HG03460 (cell line): ENCODE results near the gene IQCF5.
"Not testable (repeated sequence)": the region's sequence is repeated elsewhere in the genome, so short reads cannot be mapped to it uniquely, and the experiment has no call there.

Experiments used
- ATAC-seq: cut with Tn5 transposase; IDR thresholded peaks from one replicate; pipeline ENCODE4 v1.9.1; 2021; ENCODE audit not compliant: unreplicated experiment

IQCF5 gene

DNA sequence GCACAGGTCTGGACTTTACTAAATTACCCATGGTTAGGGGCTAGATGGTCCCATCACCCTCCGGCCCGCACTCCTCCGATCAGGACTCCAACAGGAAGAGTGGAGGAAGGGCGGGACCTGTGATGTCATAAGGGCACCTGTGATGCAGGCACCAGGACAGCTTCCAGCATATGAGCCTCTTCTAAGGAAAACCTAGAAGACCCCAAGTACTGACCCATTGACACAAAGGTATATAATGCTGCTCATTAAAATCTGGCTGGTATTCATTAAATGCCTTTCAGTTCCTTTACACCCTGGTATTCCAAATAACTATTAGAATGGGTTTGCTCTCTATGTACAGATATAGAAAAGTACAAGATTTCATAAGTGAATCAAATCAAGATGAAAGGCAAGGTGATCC, at the start of gene IQCF5:
TSS of gene IQCF5 (minus strand) at position 101 of the 400 bp plus-strand sequence. CDS start at position 31, 70 bp downstream.
- ATAC-seq: no peak

GRCh38 chr3:51921081-51921578, 45.7 kb upstream of the IQCF5 start:
- ATAC-seq: no peak

GRCh38 chr3:51916418-51916817, 41.0 kb upstream of the IQCF5 start:
- ATAC-seq: no peak

DNA sequence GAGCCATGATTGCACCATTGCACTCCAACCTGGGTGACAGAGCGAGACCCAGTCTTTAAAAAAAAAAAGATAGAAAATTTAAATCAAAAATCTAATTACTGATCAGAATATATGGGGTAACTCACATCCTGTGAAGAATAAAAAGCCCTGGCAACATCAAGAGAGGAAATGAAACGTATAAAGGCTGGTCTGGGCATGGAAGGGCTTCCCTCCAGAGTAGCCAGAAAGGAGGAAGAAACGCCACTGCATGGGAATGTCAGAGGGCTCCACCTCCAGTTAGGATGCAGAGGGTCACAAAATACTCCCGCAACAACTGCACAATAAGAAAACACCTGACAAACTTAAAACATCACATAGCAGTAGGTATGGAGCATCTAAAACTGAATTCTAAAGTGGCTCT, 32.6 kb upstream of the IQCF5 start:
- ATAC-seq: no peak

DNA sequence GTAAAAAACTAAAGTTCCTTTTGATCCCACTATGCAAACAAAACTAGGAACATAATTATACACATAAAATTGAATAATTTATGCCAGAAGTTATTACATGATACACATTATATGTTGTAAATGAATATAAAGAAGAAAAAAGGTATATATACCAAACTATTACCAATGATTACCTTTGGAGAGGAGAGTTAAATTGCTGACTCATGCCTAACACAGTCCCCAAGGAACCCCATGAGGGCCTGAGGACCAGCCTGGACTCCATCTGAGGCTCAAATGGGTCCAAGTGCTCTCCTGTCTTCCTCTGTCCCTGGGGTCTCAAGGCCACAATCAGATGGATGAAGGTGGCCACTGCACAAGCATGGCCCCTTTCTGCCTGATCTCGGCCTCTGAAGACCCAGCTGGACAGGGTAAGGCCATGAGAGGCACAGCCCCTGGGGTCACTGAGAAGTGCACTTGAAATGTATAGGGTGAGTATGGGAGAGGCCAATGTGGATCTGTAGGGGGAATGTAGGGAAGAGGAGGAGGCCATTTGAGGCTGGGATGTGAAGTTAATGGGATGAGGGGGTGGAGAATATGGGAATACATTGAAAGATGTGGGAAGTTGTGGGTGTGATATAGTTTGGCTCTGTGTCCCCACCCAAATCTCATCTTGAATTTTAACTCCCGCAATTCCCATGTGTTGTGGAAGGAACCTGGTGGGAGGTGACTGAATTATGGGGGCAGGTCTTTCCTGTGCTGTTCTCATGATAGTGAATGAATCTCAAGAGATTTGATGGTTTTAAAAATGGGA, 28.8 kb upstream of the IQCF5 start:
- no peak for ATAC-seq

- ATAC-seq: not testable (repeated sequence)
Observed at GRCh38 chr3:51902361-51902760, 27.0 kb upstream of the IQCF5 start.

DNA sequence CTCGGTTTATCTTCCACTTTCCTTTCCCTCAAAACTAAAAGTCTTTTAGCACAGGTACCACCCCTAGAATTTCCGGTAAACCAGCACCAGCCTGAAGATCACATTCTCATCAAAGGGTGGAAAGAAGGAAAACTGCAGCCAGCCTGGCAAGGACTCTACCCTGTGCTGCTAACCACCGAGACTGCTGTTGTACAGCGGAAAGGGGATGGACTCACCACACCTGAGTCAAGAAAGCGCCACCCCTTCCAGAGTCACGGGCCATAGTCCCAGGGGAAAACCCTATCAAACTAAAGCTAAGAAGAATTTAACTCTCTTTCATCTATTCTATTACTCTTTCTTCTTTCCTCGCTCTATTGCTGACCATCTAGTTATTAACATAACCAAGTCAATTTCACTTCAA, 24.6 kb upstream of the IQCF5 start:
- not testable (repeated sequence) for ATAC-seq

- no peak for ATAC-seq
Observed at GRCh38 chr3:51897391-51897790, 22.0 kb upstream of the IQCF5 start.

DNA sequence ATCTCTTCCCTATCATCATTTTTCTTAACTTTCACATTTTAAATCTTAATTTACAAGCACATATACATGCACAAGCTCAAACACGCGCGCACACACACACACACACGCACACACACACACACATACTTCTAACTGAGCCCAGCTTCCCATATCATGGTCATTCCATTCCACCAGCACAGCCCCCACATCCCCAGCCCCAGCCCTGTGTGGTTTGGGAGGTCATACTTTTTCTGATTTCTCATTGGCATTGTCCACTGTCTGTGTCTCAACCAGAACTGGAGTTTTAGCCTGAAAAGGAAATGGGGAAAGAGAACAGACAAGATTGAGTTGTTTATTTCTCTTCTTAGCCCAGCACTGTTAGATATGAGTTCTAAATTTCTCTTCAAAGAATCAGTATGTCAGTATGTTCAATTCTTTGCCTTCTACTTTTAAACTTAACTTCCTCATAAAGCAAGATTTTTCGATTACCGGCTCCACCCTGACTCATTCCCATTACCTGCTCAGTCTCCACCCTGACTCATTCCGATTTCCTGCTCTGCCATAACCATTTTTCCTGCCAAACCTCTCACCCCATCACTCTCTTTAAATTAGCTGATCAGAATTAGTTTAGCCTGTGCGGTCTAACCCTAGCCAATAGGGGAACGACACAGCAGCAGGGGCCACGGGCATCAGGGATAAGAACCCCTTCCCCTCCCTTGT, 21.4 kb upstream of the IQCF5 start:
- no peak for ATAC-seq

DNA sequence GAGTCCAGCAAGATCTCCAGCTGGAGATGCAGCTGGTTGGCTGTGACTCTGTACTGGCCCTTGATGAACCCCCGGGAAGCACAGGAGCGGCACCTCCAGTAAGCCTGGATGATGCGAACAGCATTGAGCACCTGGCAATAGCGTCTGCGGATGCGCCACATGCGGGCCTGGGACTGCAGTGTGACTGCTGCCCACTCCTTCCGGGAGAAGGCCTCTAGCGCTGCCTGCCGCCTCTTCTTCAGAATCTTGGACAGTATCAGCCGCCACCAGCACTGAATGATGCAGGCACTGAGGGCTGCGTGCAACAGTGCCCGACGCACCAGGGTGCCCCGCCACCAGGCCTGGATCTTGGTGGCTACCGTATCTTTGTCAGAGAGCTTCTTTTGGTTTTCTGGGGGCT, 19.5 kb upstream of the IQCF5 start:
- ATAC-seq: no peak

- ATAC-seq: no peak
Observed at GRCh38 chr3:51894391-51894790, 19.0 kb upstream of the IQCF5 start.

GRCh38 chr3:51891242-51892039, 16.0 kb upstream of the IQCF5 start:
- no peak for ATAC-seq

DNA sequence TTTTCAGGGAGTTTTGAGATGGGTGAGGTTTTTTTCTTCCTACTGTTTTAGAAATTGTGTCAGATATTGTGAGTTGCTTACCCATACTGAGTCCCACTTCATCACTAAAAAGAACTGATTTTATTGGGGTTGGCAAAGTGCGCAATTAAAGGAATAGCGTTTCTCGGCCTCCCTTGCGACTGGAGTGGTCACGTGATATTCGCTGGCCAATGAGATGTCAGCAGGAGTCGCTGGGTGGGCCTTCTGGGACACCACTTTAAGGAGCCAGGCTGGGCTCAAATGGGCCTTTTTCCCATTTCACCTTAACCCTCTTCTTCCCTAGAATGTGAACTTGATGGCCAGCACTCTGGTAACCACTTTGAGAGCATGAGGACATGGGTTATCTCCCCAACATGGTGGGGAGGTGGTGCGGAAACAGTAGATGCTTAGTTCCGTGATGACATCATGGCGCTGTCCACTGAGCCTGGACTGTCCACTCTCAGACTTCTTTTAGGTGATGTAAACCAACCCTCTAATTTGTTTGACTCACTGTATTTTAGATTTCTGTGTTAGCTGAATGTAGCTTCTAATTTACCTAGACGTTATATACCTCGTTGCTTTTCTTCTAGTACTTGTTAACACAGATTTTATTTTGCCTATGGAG, 13.2 kb upstream of the IQCF5 start:
- ATAC-seq: no peak

DNA sequence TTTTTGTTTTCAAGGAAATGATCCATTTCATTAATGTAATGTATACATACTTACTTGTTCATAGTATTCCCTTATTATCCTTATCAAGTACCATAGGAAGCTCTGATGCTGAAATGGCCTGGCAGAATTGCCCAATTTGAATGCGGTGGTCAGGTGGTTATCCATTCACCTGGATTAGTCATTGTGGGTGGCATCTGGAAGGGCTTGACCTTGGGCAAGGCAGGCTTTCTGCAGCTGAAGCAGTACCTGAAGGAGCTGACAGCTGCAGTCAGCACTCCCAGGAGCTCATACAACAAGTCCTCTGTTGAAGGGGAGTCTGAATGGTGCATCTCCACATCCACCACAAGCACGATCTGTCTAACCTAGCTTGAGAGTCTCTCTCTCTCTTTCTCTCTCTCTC, 12.2 kb upstream of the IQCF5 start:
- no peak for ATAC-seq

GRCh38 chr3:51886447-51886846, 11.0 kb upstream of the IQCF5 start:
- no peak for ATAC-seq

- no peak for ATAC-seq
Observed at GRCh38 chr3:51879937-51880336, 4.5 kb upstream of the IQCF5 start.

DNA sequence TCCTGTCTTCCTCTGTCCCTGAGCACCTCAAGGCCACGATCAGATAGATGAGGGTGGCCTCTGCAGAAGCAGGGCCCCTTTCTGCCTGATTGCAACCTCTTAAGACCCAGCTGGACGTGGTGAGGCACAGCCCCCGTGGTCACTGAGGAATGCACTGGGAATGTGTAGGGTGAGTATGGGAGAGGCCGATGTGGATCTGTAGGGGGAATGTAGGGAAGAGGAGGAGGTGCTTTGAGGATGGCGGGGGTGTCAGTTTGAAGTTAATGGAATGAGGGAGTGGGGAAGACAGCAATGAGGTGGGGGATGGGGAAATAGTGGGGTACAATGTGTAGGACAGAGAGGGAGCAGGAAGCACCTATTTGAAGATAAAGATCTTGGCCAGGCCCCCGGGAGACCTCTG, 785 bp upstream of the IQCF5 start:
- no peak for ATAC-seq

- no peak for ATAC-seq
Observed at GRCh38 chr3:51874889-51875288, 512 bp downstream of the IQCF5 start.

GRCh38 chr3:51874411-51874810, 990 bp downstream of the IQCF5 start:
- no peak for ATAC-seq

DNA sequence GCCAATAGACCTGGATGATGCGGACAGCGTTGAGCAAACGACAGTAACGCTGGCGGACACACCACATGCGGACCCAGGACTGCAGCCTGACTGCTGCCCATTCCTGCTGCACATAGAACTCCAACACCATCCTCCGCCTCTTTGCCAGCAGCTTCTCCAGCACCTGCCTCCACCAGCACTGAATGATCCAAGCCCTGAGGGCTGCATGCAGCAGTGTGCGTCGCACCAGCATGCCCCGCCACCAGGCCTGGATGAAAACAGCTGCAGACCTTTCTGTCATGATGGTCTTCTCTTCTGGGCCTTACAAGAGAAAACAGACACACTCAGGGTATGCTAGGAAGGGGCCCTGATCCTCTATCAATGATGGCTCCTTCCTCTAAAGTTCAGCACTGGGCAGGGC, 1.5 kb downstream of the IQCF5 start:
- ATAC-seq: no peak

GRCh38 chr3:51873253-51873766, 2.1 kb downstream of the IQCF5 start:
- ATAC-seq: no peak
